ENCODE data around the gene LHX2. TPM values are rescaled to one million over a fixed set of nuclear protein-coding genes. Genes with fewer than 3 reads are reported as not detected.

The LHX2 gene
- total RNA-seq, 2 donors from 2014 or later = 0.31 TPM; not detected in 1

- TF ChIP-seq CTCF (IDR thresholded peaks at IDR 0.05) = no peak
- H3K4me1 ChIP-seq = peaks cover 0 to 25% of the 10 kb centered on the region in 2 donors
- H3K9me3 ChIP-seq = no peaks in the 10 kb centered on the region
- peaks cover 32 to 41% of the 10 kb centered on the region in 2 donors for H3K27me3 ChIP-seq
- DNase-seq (ENCODE audit: low spot score) = no peak
- no peak overlapping the region for H3K4me3 ChIP-seq
- H3K36me3 ChIP-seq = no peaks in the 10 kb centered on the region
- no peak overlapping the region for H3K27ac ChIP-seq
Measured at GRCh38 chr9:124021385-124021769, 9.8 kb downstream of the LHX2 start.

DNA sequence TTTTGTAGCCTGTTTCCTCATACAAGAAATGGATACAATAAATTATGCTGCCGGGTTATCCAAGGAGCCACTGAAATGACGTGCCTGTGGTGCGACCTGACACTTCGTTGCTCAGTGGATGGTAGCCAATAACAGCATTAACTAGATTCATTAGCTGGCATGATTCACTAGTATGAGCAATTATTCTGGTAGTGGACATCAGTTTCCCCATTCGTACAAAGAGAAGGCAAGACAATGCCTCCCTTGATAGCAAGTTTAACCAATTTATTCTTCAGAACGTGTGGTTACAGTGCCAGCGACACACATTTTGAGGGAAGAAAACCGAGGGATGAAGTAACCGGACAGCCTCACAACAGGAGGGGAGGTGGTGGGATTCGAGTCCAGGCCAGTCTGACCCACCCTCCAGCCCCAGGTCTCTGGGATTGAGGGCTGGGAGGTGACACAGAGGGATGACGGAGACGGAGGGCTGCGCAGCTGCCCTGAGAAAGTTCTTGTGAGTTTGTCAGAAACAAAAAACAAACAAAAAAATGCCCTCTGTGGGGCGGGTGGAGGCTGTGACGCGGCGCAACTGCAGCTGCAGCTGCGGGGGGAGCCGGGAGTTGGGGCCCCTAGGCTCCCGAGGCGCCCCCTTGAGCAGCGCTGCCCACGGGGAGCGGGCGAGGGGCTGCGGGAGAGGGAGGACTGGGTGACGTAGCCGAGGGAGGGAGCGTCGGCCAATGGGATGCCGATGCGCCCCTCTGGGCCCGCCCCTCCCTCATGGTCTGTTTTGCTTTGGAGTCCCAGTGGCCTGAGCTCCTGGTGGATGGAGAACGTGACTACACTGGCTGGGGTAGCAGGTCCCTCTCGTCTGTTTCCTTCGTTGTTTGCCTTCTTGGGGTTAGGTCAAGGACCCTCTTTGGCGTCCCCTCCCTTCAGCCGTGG, 10.9 kb downstream of the LHX2 start:
- DNase-seq (ENCODE audit: low spot score) = no peak
- Histone ChIP-seq H3K36me3 (no peaks in the 10 kb centered on the region), H3K4me3 (no peak overlapping the region), H3K27ac (no peak overlapping the region), H3K27me3 (peaks cover 21 to 33% of the 10 kb centered on the region in 2 donors), H3K4me1 (peaks cover 0 to 14% of the 10 kb centered on the region in 2 donors), H3K9me3 (no peaks in the 10 kb centered on the region)
- no peak for TF ChIP-seq CTCF (IDR thresholded peaks at IDR 0.05)

DNA sequence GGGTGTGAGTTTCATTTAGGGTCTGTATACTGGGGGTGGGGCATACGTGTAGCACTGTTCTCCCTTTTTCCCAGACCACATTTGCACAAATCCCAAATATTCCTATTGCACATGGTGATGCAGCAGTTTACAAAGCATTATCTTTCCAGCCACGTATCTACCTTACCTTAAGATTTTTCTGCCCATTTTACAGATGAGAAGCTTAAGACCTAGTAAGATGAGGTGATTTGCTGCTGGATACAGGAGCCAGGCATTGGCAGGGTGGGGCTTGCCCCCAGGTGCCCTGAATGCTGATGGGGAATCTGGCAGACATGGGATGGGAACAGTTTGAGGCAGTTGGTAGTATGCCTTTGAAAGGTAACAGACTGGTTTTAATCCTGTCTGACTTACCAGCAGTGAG, 12.5 kb downstream of the LHX2 start:
- no peak for TF ChIP-seq CTCF (IDR thresholded peaks at IDR 0.05)
- Histone ChIP-seq H3K4me3 (no peak overlapping the region), H3K27ac (no peak overlapping the region), H3K36me3 (no peaks in the 10 kb centered on the region), H3K4me1 (no peaks in the 10 kb centered on the region), H3K27me3 (peaks cover 7 to 17% of the 10 kb centered on the region in 2 donors), H3K9me3 (no peaks in the 10 kb centered on the region)
- DNase-seq (ENCODE audit: low spot score) = no peak

- Histone ChIP-seq H3K9me3 (no peaks in the 10 kb centered on the region), H3K36me3 (no peaks in the 10 kb centered on the region), H3K27ac (no peak overlapping the region), H3K27me3 (no peaks in the 10 kb centered on the region), H3K4me3 (no peak overlapping the region), H3K4me1 (no peaks in the 10 kb centered on the region)
- TF ChIP-seq CTCF (IDR thresholded peaks at IDR 0.05) = no peak
- no peak for DNase-seq (ENCODE audit: low spot score)
Measured at GRCh38 chr9:124029617-124030016, 18.0 kb downstream of the LHX2 start.

GRCh38 chr9:124030969-124031451, 19.4 kb downstream of the LHX2 start:
- Histone ChIP-seq H3K36me3 (no peaks in the 10 kb centered on the region), H3K27ac (no peak overlapping the region), H3K27me3 (no peaks in the 10 kb centered on the region), H3K9me3 (no peaks in the 10 kb centered on the region), H3K4me1 (no peaks in the 10 kb centered on the region), H3K4me3 (no peak overlapping the region)
- no peak for TF ChIP-seq CTCF (IDR thresholded peaks at IDR 0.05)
- DNase-seq (ENCODE audit: low spot score) = no peak
